ENCODE results near the gene ANKMY1.
"Not testable (repeated sequence)": the region's sequence is repeated elsewhere in the genome, so short reads cannot be mapped to it uniquely, and the experiment has no call there.

The ANKMY1 gene

GRCh38 chr2:240551811-240552210 is 6.0 kb downstream of the ANKMY1 start:
- Histone ChIP-seq H3K9me2 (replicated peaks; ENCODE audit: insufficient read depth, low read length) (no peaks in the 10 kb centered on the region), H3F3A (ENCODE audit: insufficient read depth) (0 out of 2 replicates have a peak, but pooled peaks cover 5% of the 10 kb centered on the region), H3K27me3 (ENCODE audit: low read length) (no peaks in the 10 kb centered on the region), H3K9ac (ENCODE audit: low read length) (no peak overlapping the region), H3K9me3 (ENCODE audit: insufficient read depth, low read length) (peaks cover 22% of the 10 kb centered on the region; the same call in 1 of the 2 replicates), H3K27ac (ENCODE audit: low read depth, low read length) (no peak overlapping the region), H4K20me1 (ENCODE audit: low read depth, low read length) (no peaks in the 10 kb centered on the region), H3K4me2 (ENCODE audit: low read depth, low read length, poor library complexity, severe bottlenecking) (no peak overlapping the region), H3K79me2 (ENCODE audit: insufficient read depth, low read length) (peaks cover 47% of the 10 kb centered on the region), H2AFZ (ENCODE audit: low read depth, low read length, severe bottlenecking) (no peak overlapping the region), H3K4me3 (ENCODE audit: insufficient read depth, low read length, poor library complexity, severe bottlenecking) (no peak overlapping the region), H3K36me3 (ENCODE audit: low read length) (peaks cover 27% of the 10 kb centered on the region)
- TF ChIP-seq EZH2phosphoT487 (conservative IDR thresholded peaks at IDR 0.05; ENCODE audit: low read length) = no peak
- no peak for TF ChIP-seq CTCF (IDR thresholded peaks at IDR 0.05; ENCODE audit: insufficient read depth, low read length, poor library complexity, severe bottlenecking)

- peaks cover 22% of the 10 kb centered on the region; the same call in 1 of the 2 replicates for H3K9me3 ChIP-seq (ENCODE audit: insufficient read depth, low read length)
- H3K9ac ChIP-seq (ENCODE audit: low read length) = no peak overlapping the region
- H3K27me3 ChIP-seq (ENCODE audit: low read length) = no peaks in the 10 kb centered on the region
- 0 out of 2 replicates have a peak, but pooled peaks cover 5% of the 10 kb centered on the region for H3F3A ChIP-seq (ENCODE audit: insufficient read depth)
- H3K9me2 ChIP-seq (replicated peaks; ENCODE audit: insufficient read depth, low read length) = no peaks in the 10 kb centered on the region
- no peak for TF ChIP-seq CTCF (IDR thresholded peaks at IDR 0.05; ENCODE audit: insufficient read depth, low read length, poor library complexity, severe bottlenecking)
- no peak for TF ChIP-seq EZH2phosphoT487 (conservative IDR thresholded peaks at IDR 0.05; ENCODE audit: low read length)
- H3K79me2 ChIP-seq (ENCODE audit: insufficient read depth, low read length) = peaks cover 42% of the 10 kb centered on the region
- H3K4me2 ChIP-seq (ENCODE audit: low read depth, low read length, poor library complexity, severe bottlenecking) = no peak overlapping the region
- H3K4me3 ChIP-seq (ENCODE audit: insufficient read depth, low read length, poor library complexity, severe bottlenecking) = no peak overlapping the region
- peaks cover 27% of the 10 kb centered on the region for H3K36me3 ChIP-seq (ENCODE audit: low read length)
- no peak overlapping the region for H3K27ac ChIP-seq (ENCODE audit: low read depth, low read length)
- no peak overlapping the region for H2AFZ ChIP-seq (ENCODE audit: low read depth, low read length, severe bottlenecking)
- no peaks in the 10 kb centered on the region for H4K20me1 ChIP-seq (ENCODE audit: low read depth, low read length)
These were observed 6.5 kb downstream of the ANKMY1 start for GRCh38 chr2:240551288-240551687.

GRCh38 chr2:240539906-240540305 is 17.9 kb downstream of the ANKMY1 start:
- Histone ChIP-seq H3K4me3 (ENCODE audit: insufficient read depth, low read length, poor library complexity, severe bottlenecking) (no peak overlapping the region), H2AFZ (ENCODE audit: low read depth, low read length, severe bottlenecking) (no peak overlapping the region), H4K20me1 (ENCODE audit: low read depth, low read length) (peaks cover 3% of the 10 kb centered on the region; the same call in 1 of the 2 replicates), H3K9me2 (replicated peaks; ENCODE audit: insufficient read depth, low read length) (no peaks in the 10 kb centered on the region), H3K4me2 (ENCODE audit: low read depth, low read length, poor library complexity, severe bottlenecking) (no peak overlapping the region), H3K79me2 (ENCODE audit: insufficient read depth, low read length) (peaks cover 7% of the 10 kb centered on the region; the same call in 1 of the 2 replicates), H3K36me3 (ENCODE audit: low read length) (peaks cover 15% of the 10 kb centered on the region; the same call in 1 of the 2 replicates), H3K9me3 (ENCODE audit: insufficient read depth, low read length) (no peaks in the 10 kb centered on the region), H3K9ac (ENCODE audit: low read length) (no peak overlapping the region), H3K27me3 (ENCODE audit: low read length) (no peaks in the 10 kb centered on the region), H3F3A (ENCODE audit: insufficient read depth) (no peaks in the 10 kb centered on the region), H3K27ac (ENCODE audit: low read depth, low read length) (no peak overlapping the region)
- no peak for TF ChIP-seq EZH2phosphoT487 (conservative IDR thresholded peaks at IDR 0.05; ENCODE audit: low read length)
- TF ChIP-seq CTCF (IDR thresholded peaks at IDR 0.05; ENCODE audit: insufficient read depth, low read length, poor library complexity, severe bottlenecking) = no peak

GRCh38 chr2:240539101-240539500 is 18.7 kb downstream of the ANKMY1 start:
- H2AFZ ChIP-seq (ENCODE audit: low read depth, low read length, severe bottlenecking); H3F3A ChIP-seq (ENCODE audit: insufficient read depth); H3K4me2 ChIP-seq (ENCODE audit: low read depth, low read length, poor library complexity, severe bottlenecking); H3K27ac ChIP-seq (ENCODE audit: low read depth, low read length); H3K4me3 ChIP-seq (ENCODE audit: insufficient read depth, low read length, poor library complexity, severe bottlenecking); H3K9ac ChIP-seq (ENCODE audit: low read length); H3K9me3 ChIP-seq (ENCODE audit: insufficient read depth, low read length); H3K27me3 ChIP-seq (ENCODE audit: low read length); H3K9me2 ChIP-seq (replicated peaks; ENCODE audit: insufficient read depth, low read length); H3K79me2 ChIP-seq (ENCODE audit: insufficient read depth, low read length); H4K20me1 ChIP-seq (ENCODE audit: low read depth, low read length): not testable (repeated sequence)
- H3K36me3 ChIP-seq (ENCODE audit: low read length) = peaks cover 13% of the 10 kb centered on the region; the same call in 1 of the 2 replicates

Measured in SU-DHL-6 (cell line).